ENCODE results near the gene CREBRF. TPM values are rescaled to one million over a fixed set of nuclear protein-coding genes. Genes with fewer than 3 reads are reported as not detected.
A peak's percentile ranks its signal among the peaks of the same experiment; 100 is the strongest.

The CREBRF gene
- total and polyA plus RNA-seq, 2 of the 8 experiments (the other 6 are each of a cell fraction or from before 2014, with no cell fraction given) = 1.2 to 4.7 TPM

- Histone ChIP-seq H3K27ac (ENCODE audit: low read depth, low read length) (no peak overlapping the region), H4K5ac (ENCODE audit: insufficient read length, low read depth, low read length) (no peak overlapping the region), H2AK5ac (ENCODE audit: low read depth, low read length) (no peak overlapping the region), H2BK20ac (ENCODE audit: low read length) (no peak overlapping the region), H3K4me2 (ENCODE audit: insufficient read depth in 1 of 2, low read depth in 2 of 2, low read length in 2 of 2) (no peak overlapping the region), H3K79me1 (ENCODE audit: low read depth, low read length) (no peaks in the 10 kb centered on the region; the same call in none of the 2 replicates), H3K36me3 (ENCODE audit: control insufficient read depth in 2 of 4, insufficient read depth in 4 of 4, low read length in 3 of 4) (no peaks in the 10 kb centered on the region), H4K20me1 (replicated peaks in 1 of 2; ENCODE audit: control insufficient read depth in 1 of 2, insufficient read depth in 2 of 2, low read length in 2 of 2) (peaks cover 2 to 3% of the 10 kb centered on the region in 2 experiments), H3K9ac (replicated peaks in 1 of 4; ENCODE audit: extremely low read depth in 1 of 4, low read depth in 3 of 4, low read length in 3 of 4) (no peak overlapping the region), H3K79me2 (ENCODE audit: control insufficient read depth in 1 of 2, insufficient read depth in 2 of 2, low read length in 2 of 2) (peaks cover 0 to 52% of the 10 kb centered on the region in 2 experiments; a peak in 2 of 4 replicates), H2BK12ac (ENCODE audit: low read depth, low read length) (no peak overlapping the region), H2BK5ac (ENCODE audit: low read depth, low read length) (no peak overlapping the region), H3K9me3 (ENCODE audit: insufficient read depth in 2 of 2, low read depth in 1 of 2, low read length in 1 of 2) (no peaks in the 10 kb centered on the region), H3K27me3 (replicated peaks in 1 of 4; ENCODE audit: control insufficient read depth in 3 of 4, extremely low read depth in 1 of 4, insufficient read depth in 3 of 4, low read length in 3 of 4) (no peaks in the 10 kb centered on the region), H3K4ac (replicated peaks; ENCODE audit: insufficient read length, low read depth, low read length) (no peak overlapping the region), H3K4me1 (replicated peaks in 1 of 4; ENCODE audit: control insufficient read depth in 3 of 4, insufficient read depth in 4 of 4, low read length in 3 of 4) (peaks cover 0 to 3% (median 0%) of the 10 kb centered on the region in 4 experiments; a peak in 1 of 7 replicates), H4K8ac (ENCODE audit: extremely low read depth, insufficient read depth, low read length) (no peak overlapping the region), H3K23me2 (ENCODE audit: low read depth, low read length) (no peaks in the 10 kb centered on the region), H3K4me3 (ENCODE audit: extremely low read depth in 1 of 4, insufficient read depth in 2 of 4, low read depth in 3 of 4, low read length in 4 of 4) (no peak overlapping the region), H3K18ac (ENCODE audit: extremely low read depth, low read length) (no peak overlapping the region), H3K14ac (ENCODE audit: insufficient read length) (no peak overlapping the region), H4K91ac (replicated peaks; ENCODE audit: insufficient read length, low read length) (no peak overlapping the region), H2AFZ (ENCODE audit: low read length) (no peak overlapping the region), H3K23ac (ENCODE audit: insufficient read length) (no peak overlapping the region), H2BK15ac (ENCODE audit: low read length) (no peak overlapping the region), H3K56ac (replicated peaks; ENCODE audit: insufficient read length, low read depth, low read length) (no peak overlapping the region), H2BK120ac (replicated peaks; ENCODE audit: low read depth, low read length) (no peak overlapping the region)
- POLR2A ChIA-PET (ENCODE audit: partially characterized antibody) = interaction anchor here (0.7 kb wide), 1 partner anchor 27 kb away, joined by 3 read pairs; the partner anchor contains the start of gene ATP6V0E1
- FAIRE-seq (no peak), DNase-seq (ENCODE audit: low read depth in 1 of 2, low spot score in 2 of 2) (peak in 1 of 2 experiments; percentile 55)
- TF ChIP-seq CTCF (IDR thresholded peaks at IDR 0.05; ENCODE audit: control extremely low read depth in 1 of 3, insufficient read depth in 1 of 3, low read depth in 1 of 3, low read length in 3 of 3) (peak; percentile 44 to 61 (median 53)), RAD21 (IDR thresholded peaks at IDR 0.05 in 1 of 2, conservative IDR thresholded peaks at IDR 0.05 in 1 of 2; ENCODE audit: low read depth in 2 of 2, low read length in 2 of 2) (peak; percentile 71 to 78), ASH2L (IDR thresholded peaks at IDR 0.05; ENCODE audit: low read length) (no peak)
- WGBS, 2 experiments (ENCODE audit: extremely low coverage in 1 of 2, insufficient coverage in 1 of 2, insufficient read length in 1 of 2, insufficient replicate concordance in 2 of 2, low coverage in 1 of 2, low lambda C conversion rate in 2 of 2, missing lambda C conversion rate in 1 of 2) = 81% methylated on average over 11 of the region's 11 CpGs; no CpG with 5 or more reads in 1 of the 2 experiments
- CTCF ChIA-PET (ENCODE audit: partially characterized antibody) = interaction anchor here (0.6 to 3.4 kb wide), 33 partner anchors 8 to 296 kb away, joined by 3 to 11 read pairs (median 4); partner anchors contain the start of gene ATP6V0E1
Observed at GRCh38 chr5:173010547-173011464, 45.3 kb upstream of the CREBRF start.

Data from H1 (cell line).